Thyroid gland (tissue), 4 donors: ENCODE measurements around the gene SLC4A4.

Experiments used
- CTCF ChIP-seq, 6 experiments: fragments of 200-600 bp in 3 of 6; fragments of 450-650 bp in 3 of 6; sonication (generic) in 3 of 6; IDR thresholded peaks; one replicate each; pipeline ENCODE4 v1.5.1; 2016 to 2019; ENCODE audit warnings: antibody characterized with exemption in 6 of 6, mild to moderate bottlenecking in 2 of 6, inconsistent platforms in 1 of 6, moderate library complexity in 1 of 6
- POLR2A ChIP-seq, 2 donors: fragments of 450-650 bp; IDR thresholded peaks; one replicate each; pipeline ENCODE4 v1.6.1; 2017; ENCODE audit warnings: antibody characterized with exemption in 2 of 2, mild to moderate bottlenecking in 2 of 2, moderate library complexity in 1 of 2

GRCh38 chr4:71405791-71406190 lies 67.0 kb downstream of the SLC4A4 start:
- TF ChIP-seq CTCF (IDR thresholded peaks at IDR 0.05) (no peak), POLR2A (IDR thresholded peaks at IDR 0.05) (no peak)
